HEK293T (cell line): ENCODE measurements around the gene CCNI.

ENCODE experiments used
- ARNT ChIP-seq: fragments of 450-650 bp; IDR thresholded peaks from 2 replicates; pipeline ENCODE4 v1.6.1; 2017; ENCODE audit warnings: mild to moderate bottlenecking
- BHLHE40 ChIP-seq: fragments of 450-650 bp; IDR thresholded peaks from 2 replicates; pipeline ENCODE4 v1.6.1; 2016; ENCODE audit warnings: mild to moderate bottlenecking, moderate library complexity, borderline replicate concordance
- CTBP1 ChIP-seq: fragments of 450-650 bp; IDR thresholded peaks from 2 replicates; pipeline ENCODE4 v1.6.1; 2016; ENCODE audit warnings: borderline replicate concordance
- ELF4 ChIP-seq: fragments of 450-650 bp; IDR thresholded peaks from 2 replicates; pipeline ENCODE4 v1.6.1; 2017; ENCODE audit warnings: antibody characterized with exemption
- FOXK2 ChIP-seq: fragments of 450-650 bp; IDR thresholded peaks from 2 replicates; pipeline ENCODE4 v1.6.1; 2016; ENCODE audit warnings: mild to moderate bottlenecking
- FOXM1 ChIP-seq: fragments of 450-650 bp; IDR thresholded peaks from 2 replicates; pipeline ENCODE4 v1.6.1; 2017; ENCODE audit warnings: mild to moderate bottlenecking, borderline replicate concordance
- HDGF ChIP-seq: fragments of 450-650 bp; IDR thresholded peaks from 2 replicates; pipeline ENCODE4 v1.6.1; 2017; ENCODE audit warnings: antibody characterized with exemption, borderline replicate concordance
- NFRKB ChIP-seq: fragments of 450-650 bp; IDR thresholded peaks from 2 replicates; pipeline ENCODE4 v1.6.1; 2016; ENCODE audit warnings: mild to moderate bottlenecking, moderate library complexity
- SP1 ChIP-seq: fragments of 450-650 bp; IDR thresholded peaks from 2 replicates; pipeline ENCODE4 v1.6.1; 2017
- TARDBP ChIP-seq: fragments of 450-650 bp; IDR thresholded peaks from 2 replicates; pipeline ENCODE4 v1.6.1; 2016
- ZNF384 ChIP-seq: fragments of 450-650 bp; IDR thresholded peaks from 2 replicates; pipeline ENCODE4 v1.6.1; 2016
- TF ChIP-seq, protein P1 (sequence below): fragments of 450-650 bp; IDR thresholded peaks from 2 replicates; pipeline ENCODE4 v1.6.1; 2016

DNA sequence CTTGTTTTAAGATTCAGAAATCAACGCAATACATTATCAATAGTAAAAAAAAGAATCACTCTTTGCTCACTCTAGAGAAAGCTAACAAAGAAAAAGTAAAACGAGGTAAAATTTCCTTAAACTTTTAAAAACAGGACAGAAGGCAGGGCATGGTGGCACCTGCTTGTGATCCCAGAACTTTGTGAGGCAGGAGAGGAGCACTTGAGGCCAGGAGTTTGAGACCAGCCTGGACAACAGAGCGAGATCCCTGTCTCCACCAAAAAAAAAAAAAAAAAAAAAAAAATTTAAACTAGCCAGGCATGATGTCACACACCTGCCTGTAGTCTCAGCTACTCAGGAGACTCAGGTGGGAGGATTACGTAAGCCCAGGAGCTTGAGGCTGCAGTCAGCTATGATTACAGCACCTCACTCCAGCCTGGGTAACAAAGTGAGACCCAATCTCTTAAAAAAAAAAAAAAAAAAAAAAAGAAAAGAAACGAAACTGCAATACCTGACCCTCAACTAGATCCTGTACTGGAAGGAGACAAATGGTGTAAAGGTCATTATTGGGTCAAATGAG is 3.5 kb downstream of the CCNI start:
- TF ChIP-seq, protein P1, sequence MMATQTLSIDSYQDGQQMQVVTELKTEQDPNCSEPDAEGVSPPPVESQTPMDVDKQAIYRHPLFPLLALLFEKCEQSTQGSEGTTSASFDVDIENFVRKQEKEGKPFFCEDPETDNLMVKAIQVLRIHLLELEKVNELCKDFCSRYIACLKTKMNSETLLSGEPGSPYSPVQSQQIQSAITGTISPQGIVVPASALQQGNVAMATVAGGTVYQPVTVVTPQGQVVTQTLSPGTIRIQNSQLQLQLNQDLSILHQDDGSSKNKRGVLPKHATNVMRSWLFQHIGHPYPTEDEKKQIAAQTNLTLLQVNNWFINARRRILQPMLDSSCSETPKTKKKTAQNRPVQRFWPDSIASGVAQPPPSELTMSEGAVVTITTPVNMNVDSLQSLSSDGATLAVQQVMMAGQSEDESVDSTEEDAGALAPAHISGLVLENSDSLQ: no peak
- no peak for TF ChIP-seq ARNT
- TF ChIP-seq HDGF: no peak
- TF ChIP-seq FOXK2: no peak
- no peak for TF ChIP-seq NFRKB
- no peak for TF ChIP-seq BHLHE40
- TF ChIP-seq FOXM1: no peak
- TF ChIP-seq SP1: no peak
- TF ChIP-seq CTBP1: no peak
- TF ChIP-seq TARDBP: no peak
- no peak for TF ChIP-seq ELF4
- TF ChIP-seq ZNF384: peak; percentile 89
